Prostate gland (tissue), 2 donors: ENCODE results near the gene HOXA7.

ENCODE experiments used
- POLR2A ChIP-seq: fragments of 450-650 bp; IDR thresholded peaks from one replicate; pipeline ENCODE4 v1.6.1; 2016; ENCODE audit warnings: antibody characterized with exemption, mild to moderate bottlenecking
- POLR2AphosphoS5 ChIP-seq: sonication (generic); formaldehyde crosslinking; IDR thresholded peaks from one replicate; pipeline ENCODE4 v1.6.1; 2017; ENCODE audit warnings: antibody characterized with exemption
- TF ChIP-seq, protein P1 (sequence below), 4 experiments: fragments of 200-600 bp in 2 of 4; fragments of 450-650 bp in 2 of 4; sonication (generic) in 2 of 4; IDR thresholded peaks; 1 replicate in 3 of 4; 2 replicates in 1 of 4; pipeline ENCODE4 v1.5.1; 2016 to 2019; ENCODE audit warnings: antibody characterized with exemption in 4 of 4, mild to moderate bottlenecking in 2 of 4, moderate library complexity in 2 of 4

GRCh38 chr7:27180431-27181420 lies 24.3 kb upstream of the HOXA7 start:
- TF ChIP-seq, protein P1, sequence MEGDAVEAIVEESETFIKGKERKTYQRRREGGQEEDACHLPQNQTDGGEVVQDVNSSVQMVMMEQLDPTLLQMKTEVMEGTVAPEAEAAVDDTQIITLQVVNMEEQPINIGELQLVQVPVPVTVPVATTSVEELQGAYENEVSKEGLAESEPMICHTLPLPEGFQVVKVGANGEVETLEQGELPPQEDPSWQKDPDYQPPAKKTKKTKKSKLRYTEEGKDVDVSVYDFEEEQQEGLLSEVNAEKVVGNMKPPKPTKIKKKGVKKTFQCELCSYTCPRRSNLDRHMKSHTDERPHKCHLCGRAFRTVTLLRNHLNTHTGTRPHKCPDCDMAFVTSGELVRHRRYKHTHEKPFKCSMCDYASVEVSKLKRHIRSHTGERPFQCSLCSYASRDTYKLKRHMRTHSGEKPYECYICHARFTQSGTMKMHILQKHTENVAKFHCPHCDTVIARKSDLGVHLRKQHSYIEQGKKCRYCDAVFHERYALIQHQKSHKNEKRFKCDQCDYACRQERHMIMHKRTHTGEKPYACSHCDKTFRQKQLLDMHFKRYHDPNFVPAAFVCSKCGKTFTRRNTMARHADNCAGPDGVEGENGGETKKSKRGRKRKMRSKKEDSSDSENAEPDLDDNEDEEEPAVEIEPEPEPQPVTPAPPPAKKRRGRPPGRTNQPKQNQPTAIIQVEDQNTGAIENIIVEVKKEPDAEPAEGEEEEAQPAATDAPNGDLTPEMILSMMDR (IDR thresholded peaks at IDR 0.05), result no peak
- TF ChIP-seq POLR2A, result no peak
- TF ChIP-seq POLR2AphosphoS5, result no peak
